ENCODE data around the gene ARID4B. TPM values are rescaled to one million over a fixed set of nuclear protein-coding genes. Genes with fewer than 3 reads are reported as not detected.

ARID4B gene
- total and polyA plus RNA-seq, 2 of the 13 experiments (the other 11 are each of a cell fraction or from before 2014, with no cell fraction given), result 9.7 to 24.6 TPM

- peak; percentile 76; the same call in 1 of the 2 replicates for TF ChIP-seq THRA (CRISPR knock-in tag; IDR thresholded peaks at IDR 0.05; ENCODE audit: borderline replicate concordance)
- TF ChIP-seq JUN (CRISPR knock-in tag; IDR thresholded peaks at IDR 0.05), result peak; percentile 87
- no peak for TF ChIP-seq ZNF713 (CRISPR knock-in tag; IDR thresholded peaks at IDR 0.05)
- TF ChIP-seq FOSL1 (CRISPR knock-in tag; IDR thresholded peaks at IDR 0.05; ENCODE audit: borderline replicate concordance), result peak; percentile 86; the same call in 1 of the 2 replicates
- no peak for TF ChIP-seq EEA1 (CRISPR knock-in tag; IDR thresholded peaks at IDR 0.05; ENCODE audit: borderline replicate concordance)
- no peak for TF ChIP-seq KMT2B (CRISPR knock-in tag; IDR thresholded peaks at IDR 0.05)
- no peak for TF ChIP-seq GATA4 (IDR thresholded peaks at IDR 0.05; ENCODE audit: borderline replicate concordance, low read depth)
- TF ChIP-seq U2AF2 (IDR thresholded peaks at IDR 0.05; ENCODE audit: low read depth, low read length), result no peak
- TF ChIP-seq ZNF775 (CRISPR knock-in tag; IDR thresholded peaks at IDR 0.05; ENCODE audit: borderline replicate concordance), result no peak
- TF ChIP-seq RXRB (CRISPR knock-in tag; IDR thresholded peaks at IDR 0.05; ENCODE audit: borderline replicate concordance), result peak; percentile 85
- TF ChIP-seq KMT2A (CRISPR knock-in tag; IDR thresholded peaks at IDR 0.05), result peak; percentile 53; the same call in 1 of the 2 replicates
- no peak for TF ChIP-seq CHD2 (IDR thresholded peaks at IDR 0.05; ENCODE audit: low read depth, low read length)
- no peak for TF ChIP-seq AGO1 (IDR thresholded peaks at IDR 0.05; ENCODE audit: low read depth, low read length, poor library complexity, severe bottlenecking)
- no peak for TF ChIP-seq ARHGAP35 (CRISPR knock-in tag; IDR thresholded peaks at IDR 0.05; ENCODE audit: borderline replicate concordance)
- no peak for TF ChIP-seq ZNF552 (CRISPR knock-in tag; IDR thresholded peaks at IDR 0.05; ENCODE audit: borderline replicate concordance)
- TF ChIP-seq, protein P1, sequence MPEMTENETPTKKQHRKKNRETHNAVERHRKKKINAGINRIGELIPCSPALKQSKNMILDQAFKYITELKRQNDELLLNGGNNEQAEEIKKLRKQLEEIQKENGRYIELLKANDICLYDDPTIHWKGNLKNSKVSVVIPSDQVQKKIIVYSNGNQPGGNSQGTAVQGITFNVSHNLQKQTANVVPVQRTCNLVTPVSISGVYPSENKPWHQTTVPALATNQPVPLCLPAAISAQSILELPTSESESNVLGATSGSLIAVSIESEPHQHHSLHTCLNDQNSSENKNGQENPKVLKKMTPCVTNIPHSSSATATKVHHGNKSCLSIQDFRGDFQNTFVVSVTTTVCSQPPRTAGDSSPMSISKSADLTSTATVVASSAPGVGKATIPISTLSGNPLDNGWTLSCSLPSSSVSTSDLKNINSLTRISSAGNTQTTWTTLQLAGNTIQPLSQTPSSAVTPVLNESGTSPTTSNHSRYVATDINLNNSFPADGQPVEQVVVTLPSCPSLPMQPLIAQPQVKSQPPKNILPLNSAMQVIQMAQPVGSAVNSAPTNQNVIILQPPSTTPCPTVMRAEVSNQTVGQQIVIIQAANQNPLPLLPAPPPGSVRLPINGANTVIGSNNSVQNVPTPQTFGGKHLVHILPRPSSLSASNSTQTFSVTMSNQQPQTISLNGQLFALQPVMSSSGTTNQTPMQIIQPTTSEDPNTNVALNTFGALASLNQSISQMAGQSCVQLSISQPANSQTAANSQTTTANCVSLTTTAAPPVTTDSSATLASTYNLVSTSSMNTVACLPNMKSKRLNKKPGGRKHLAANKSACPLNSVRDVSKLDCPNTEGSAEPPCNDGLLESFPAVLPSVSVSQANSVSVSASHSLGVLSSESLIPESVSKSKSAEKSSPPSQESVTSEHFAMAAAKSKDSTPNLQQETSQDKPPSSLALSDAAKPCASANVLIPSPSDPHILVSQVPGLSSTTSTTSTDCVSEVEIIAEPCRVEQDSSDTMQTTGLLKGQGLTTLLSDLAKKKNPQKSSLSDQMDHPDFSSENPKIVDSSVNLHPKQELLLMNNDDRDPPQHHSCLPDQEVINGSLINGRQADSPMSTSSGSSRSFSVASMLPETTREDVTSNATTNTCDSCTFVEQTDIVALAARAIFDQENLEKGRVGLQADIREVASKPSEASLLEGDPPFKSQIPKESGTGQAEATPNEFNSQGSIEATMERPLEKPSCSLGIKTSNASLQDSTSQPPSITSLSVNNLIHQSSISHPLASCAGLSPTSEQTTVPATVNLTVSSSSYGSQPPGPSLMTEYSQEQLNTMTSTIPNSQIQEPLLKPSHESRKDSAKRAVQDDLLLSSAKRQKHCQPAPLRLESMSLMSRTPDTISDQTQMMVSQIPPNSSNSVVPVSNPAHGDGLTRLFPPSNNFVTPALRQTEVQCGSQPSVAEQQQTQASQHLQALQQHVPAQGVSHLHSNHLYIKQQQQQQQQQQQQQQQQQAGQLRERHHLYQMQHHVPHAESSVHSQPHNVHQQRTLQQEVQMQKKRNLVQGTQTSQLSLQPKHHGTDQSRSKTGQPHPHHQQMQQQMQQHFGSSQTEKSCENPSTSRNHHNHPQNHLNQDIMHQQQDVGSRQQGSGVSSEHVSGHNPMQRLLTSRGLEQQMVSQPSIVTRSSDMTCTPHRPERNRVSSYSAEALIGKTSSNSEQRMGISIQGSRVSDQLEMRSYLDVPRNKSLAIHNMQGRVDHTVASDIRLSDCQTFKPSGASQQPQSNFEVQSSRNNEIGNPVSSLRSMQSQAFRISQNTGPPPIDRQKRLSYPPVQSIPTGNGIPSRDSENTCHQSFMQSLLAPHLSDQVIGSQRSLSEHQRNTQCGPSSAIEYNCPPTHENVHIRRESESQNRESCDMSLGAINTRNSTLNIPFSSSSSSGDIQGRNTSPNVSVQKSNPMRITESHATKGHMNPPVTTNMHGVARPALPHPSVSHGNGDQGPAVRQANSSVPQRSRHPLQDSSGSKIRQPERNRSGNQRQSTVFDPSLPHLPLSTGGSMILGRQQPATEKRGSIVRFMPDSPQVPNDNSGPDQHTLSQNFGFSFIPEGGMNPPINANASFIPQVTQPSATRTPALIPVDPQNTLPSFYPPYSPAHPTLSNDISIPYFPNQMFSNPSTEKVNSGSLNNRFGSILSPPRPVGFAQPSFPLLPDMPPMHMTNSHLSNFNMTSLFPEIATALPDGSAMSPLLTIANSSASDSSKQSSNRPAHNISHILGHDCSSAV (CRISPR knock-in tag; IDR thresholded peaks at IDR 0.05; ENCODE audit: borderline replicate concordance), result no peak
- TF ChIP-seq ZSCAN29 (CRISPR knock-in tag; conservative IDR thresholded peaks at IDR 0.05), result no peak
- no peak for TF ChIP-seq ZNF841 (CRISPR knock-in tag; IDR thresholded peaks at IDR 0.05; ENCODE audit: borderline replicate concordance)
- TF ChIP-seq NFE2L1 (CRISPR knock-in tag; IDR thresholded peaks at IDR 0.05; ENCODE audit: borderline replicate concordance), result no peak
- no peak for TF ChIP-seq ZBTB14 (CRISPR knock-in tag; IDR thresholded peaks at IDR 0.05)
- TF ChIP-seq IRF2 (CRISPR knock-in tag; IDR thresholded peaks at IDR 0.05), result peak; percentile 89
Measured at GRCh38 chr1:235295902-235296350, 32.1 kb downstream of the ARID4B start (continued).

Measured in HepG2 (cell line).